Activated naive CD4-positive, alpha-beta T cell treated with anti-CD3 and anti-CD28 coated beads for 36 hours (primary cell): Measurements from ENCODE around the gene ELF1. TPM values are rescaled to one million over a fixed set of nuclear protein-coding genes. Genes with fewer than 3 reads are reported as not detected.
"Not testable (repeated sequence)": the region's sequence is repeated elsewhere in the genome, so short reads cannot be mapped to it uniquely, and the experiment has no call there.

ENCODE experiments used
- CTCF ChIA-PET: fragments of 350-600 bp; sonication (Branson Sonifier 250); formaldehyde crosslinking; loops from one replicate; lab custom pipeline; 2021; ENCODE audit warnings: antibody characterized with exemption; lab: Charles Lee
- DNase-seq: peaks from one replicate; pipeline ENCODE4 v3.0.0-alpha.2; 2020
- H3K27ac Mint-ChIP-seq: one replicate; pipeline ENCODE4 v1.8.0; 2021; ENCODE audit warnings: mild to moderate bottlenecking, mixed read lengths
- H3K27me3 Mint-ChIP-seq: one replicate; pipeline ENCODE4 v1.8.0; 2021; ENCODE audit warnings: low read depth, mixed read lengths
- H3K36me3 Mint-ChIP-seq: one replicate; pipeline ENCODE4 v1.8.0; 2021; ENCODE audit warnings: low read depth, mixed read lengths
- H3K4me1 Mint-ChIP-seq: one replicate; pipeline ENCODE4 v1.8.0; 2021; ENCODE audit warnings: low read depth, mixed read lengths
- H3K4me3 Mint-ChIP-seq: one replicate; pipeline ENCODE4 v1.8.0; 2021; ENCODE audit warnings: mild to moderate bottlenecking, moderate library complexity, mixed read lengths
- H3K9me3 Mint-ChIP-seq: one replicate; pipeline ENCODE4 v1.8.0; 2021; ENCODE audit warnings: mixed read lengths
- intact Hi-C: fragments of 100-400 bp; cut with micrococcal nuclease; formaldehyde crosslinking; loops from one replicate; pipeline ENCODE4 v1.15.1; 2023
- total RNA-seq, 2 experiments: library from RNA; stranded (reverse); gene quantifications; one replicate each; pipeline ENCODE4 v1.2.3, GENCODE V29; 2021

ELF1 gene
- total RNA-seq, 2 experiments from 2014 or later = 61.7 to 62.3 TPM

DNA sequence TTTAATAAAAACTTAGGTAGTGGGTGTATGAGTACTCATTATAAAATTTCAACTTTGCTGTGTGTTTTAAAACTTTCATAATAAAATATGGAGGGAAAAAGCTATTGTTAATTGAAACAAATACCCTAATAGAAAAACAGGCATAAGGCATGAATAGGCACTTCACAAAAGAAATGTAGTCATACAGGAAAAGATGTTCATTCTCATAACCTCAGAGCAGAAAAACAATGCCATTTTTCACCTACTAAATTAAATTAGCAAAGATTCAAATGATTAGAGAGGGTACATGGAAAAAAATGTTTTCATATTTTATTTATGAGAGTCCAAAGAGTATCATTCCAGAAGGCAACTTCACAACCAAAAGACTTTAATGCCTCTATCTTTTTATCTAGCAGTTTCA is 20.6 kb upstream of the ELF1 start:
- Mint-ChIP-seq H3K4me3 (no peak overlapping the region), H3K27ac (no peak overlapping the region), H3K27me3 (no peaks in the 10 kb centered on the region), H3K4me1 (peaks cover 19% of the 10 kb centered on the region), H3K36me3 (no peaks in the 10 kb centered on the region), H3K9me3 (peaks cover 3% of the 10 kb centered on the region)
- DNase-seq = no peak
- intact Hi-C loops = no loop called here
- CTCF ChIA-PET = no interaction called here

DNA sequence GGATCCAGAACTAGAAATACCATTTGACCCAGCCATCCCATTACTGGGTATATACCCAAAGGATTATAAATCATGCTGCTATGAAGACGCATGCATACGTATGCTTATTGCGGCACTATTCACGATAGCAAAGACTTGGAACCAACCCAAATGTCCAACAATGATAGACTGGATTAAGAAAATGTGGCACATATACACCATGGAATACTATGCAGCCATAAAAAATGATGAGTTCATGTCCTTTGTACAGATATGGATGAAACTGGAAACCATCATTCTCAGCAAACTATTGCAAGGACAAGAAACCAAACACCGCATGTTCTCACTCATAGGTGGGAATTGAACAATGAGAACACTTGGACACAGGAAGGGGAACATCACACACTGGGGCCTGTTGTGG is 17.4 kb upstream of the ELF1 start:
- DNase-seq, intact Hi-C loops, H3K27me3 Mint-ChIP-seq, H3K36me3 Mint-ChIP-seq, H3K27ac Mint-ChIP-seq, H3K9me3 Mint-ChIP-seq, H3K4me3 Mint-ChIP-seq, CTCF ChIA-PET: not testable (repeated sequence)
- peaks cover 23% of the 10 kb centered on the region for H3K4me1 Mint-ChIP-seq

DNA sequence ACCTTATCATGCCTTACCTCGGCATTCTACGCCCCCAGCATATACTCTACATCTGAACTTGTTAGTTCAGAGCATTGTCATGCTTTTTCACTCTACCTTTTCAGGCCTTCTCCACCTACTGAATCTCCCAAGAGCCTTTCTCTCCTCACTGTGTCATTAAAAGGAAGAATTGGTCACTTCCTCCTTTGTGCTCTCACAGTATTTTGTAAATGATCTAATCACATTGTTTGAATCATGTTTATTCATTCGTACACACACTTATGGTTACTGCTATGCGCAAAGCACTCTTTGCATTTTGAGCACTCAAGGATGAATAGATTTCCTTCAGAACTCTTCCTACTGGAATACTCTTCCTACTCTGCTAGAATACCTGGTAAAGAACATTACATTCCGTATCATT is 15.8 kb upstream of the ELF1 start:
- no peaks in the 10 kb centered on the region for H3K36me3 Mint-ChIP-seq
- H3K27ac Mint-ChIP-seq = no peak overlapping the region
- CTCF ChIA-PET = no interaction called here
- no peaks in the 10 kb centered on the region for H3K27me3 Mint-ChIP-seq
- no peak for DNase-seq
- no peaks in the 10 kb centered on the region for H3K9me3 Mint-ChIP-seq
- intact Hi-C loops = no loop called here
- H3K4me1 Mint-ChIP-seq = peaks cover 22% of the 10 kb centered on the region
- H3K4me3 Mint-ChIP-seq = no peak overlapping the region

DNA sequence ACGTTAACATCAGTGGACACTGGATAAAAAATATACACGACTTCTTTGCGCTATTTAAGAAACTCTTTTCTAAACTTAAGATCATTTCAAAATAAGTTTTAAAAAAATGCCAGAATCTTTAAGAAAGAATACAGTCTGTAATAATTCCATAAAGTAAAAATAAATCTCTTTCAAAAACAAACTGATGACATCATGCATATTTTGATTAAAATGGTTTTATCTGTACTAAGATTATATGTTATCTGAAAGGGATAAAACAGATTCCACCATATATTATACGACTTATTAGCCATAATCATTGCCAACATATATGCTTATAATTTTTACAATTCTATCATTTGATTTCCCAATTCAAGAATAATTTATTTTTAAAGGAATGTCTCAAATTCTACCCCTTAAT is 15.3 kb upstream of the ELF1 start:
- no peak overlapping the region for H3K4me3 Mint-ChIP-seq
- CTCF ChIA-PET = interaction anchor here (1.4 kb wide), 1 partner anchor 20 kb away, joined by 7 read pairs; no protein-coding TSS in a partner anchor
- no peaks in the 10 kb centered on the region for H3K36me3 Mint-ChIP-seq
- H3K4me1 Mint-ChIP-seq = peaks cover 23% of the 10 kb centered on the region
- intact Hi-C loops = no loop called here
- no peak overlapping the region for H3K27ac Mint-ChIP-seq
- H3K9me3 Mint-ChIP-seq = no peaks in the 10 kb centered on the region
- H3K27me3 Mint-ChIP-seq = no peaks in the 10 kb centered on the region
- DNase-seq = no peak

DNA sequence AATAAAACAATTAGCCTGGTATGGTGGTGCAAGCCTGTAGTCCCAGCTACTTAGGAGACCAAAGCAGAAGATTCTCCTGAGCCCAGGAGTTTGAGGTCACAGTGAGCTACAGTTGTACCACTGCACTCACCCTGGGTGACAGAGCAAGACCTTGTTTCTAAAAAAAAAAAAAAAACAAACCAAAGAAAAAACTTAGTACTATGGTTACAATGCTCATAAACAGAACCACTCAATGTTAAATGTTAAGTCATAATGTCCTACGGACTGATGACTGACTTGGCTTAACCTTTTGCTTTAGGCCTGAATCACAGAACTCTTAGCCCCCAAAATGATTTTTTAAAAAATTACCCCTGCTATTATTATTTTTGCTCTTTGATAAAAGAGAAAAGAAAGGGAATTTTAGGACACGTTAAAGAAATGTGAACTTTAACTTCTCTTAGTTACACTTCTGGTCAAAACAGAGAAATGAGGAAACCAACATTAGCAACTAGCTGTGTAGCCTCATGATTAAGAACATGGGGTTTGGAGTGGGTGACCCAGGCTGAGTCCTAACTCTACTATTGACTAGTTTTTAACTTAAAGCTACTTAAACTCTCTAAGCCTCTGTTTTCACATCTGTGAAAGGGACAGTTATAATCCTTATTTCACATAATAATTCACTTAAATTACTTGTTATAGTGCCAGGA is 13.7 kb upstream of the ELF1 start:
- Mint-ChIP-seq H3K27ac (no peak overlapping the region), H3K4me1 (peaks cover 24% of the 10 kb centered on the region), H3K27me3 (no peaks in the 10 kb centered on the region), H3K4me3 (no peak overlapping the region), H3K9me3 (no peaks in the 10 kb centered on the region), H3K36me3 (no peaks in the 10 kb centered on the region)
- DNase-seq = no peak
- intact Hi-C loops = no loop called here
- CTCF ChIA-PET = interaction anchor here (1.4 kb wide), 1 partner anchor 21 kb away, joined by 7 read pairs; no protein-coding TSS in a partner anchor

DNA sequence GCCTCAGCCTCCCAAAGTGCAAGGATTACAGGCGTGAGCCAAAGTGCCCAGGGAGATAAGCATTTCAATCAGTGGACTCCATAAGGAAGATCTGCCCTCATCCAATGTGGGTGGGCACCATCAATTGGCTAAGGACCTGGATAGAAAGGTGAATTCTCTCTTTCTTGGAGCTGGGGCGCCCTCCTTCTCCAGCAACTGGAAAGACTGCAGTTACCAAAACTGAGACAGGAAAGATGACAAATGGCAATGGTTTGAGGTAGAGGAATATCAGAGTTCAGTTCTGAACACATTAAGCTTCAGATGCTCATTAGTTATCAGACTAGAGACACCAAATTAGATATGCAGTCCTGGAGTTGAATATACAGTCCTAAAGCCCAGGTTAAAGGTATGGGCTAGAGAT is 10.5 kb upstream of the ELF1 start:
- intact Hi-C loops = loop anchor here (1.0 kb wide), 1 partner anchor 347 kb away; no protein-coding TSS in a partner anchor
- Mint-ChIP-seq H3K36me3 (no peaks in the 10 kb centered on the region), H3K4me3 (no peak overlapping the region), H3K9me3 (no peaks in the 10 kb centered on the region), H3K27ac (no peak overlapping the region), H3K27me3 (no peaks in the 10 kb centered on the region), H3K4me1 (peaks cover 26% of the 10 kb centered on the region)
- peak; percentile 56 for DNase-seq
- CTCF ChIA-PET = interaction anchor here (0.6 to 3.9 kb wide), 5 partner anchors 10 to 509 kb away, joined by 3 to 17 read pairs (median 3); partner anchors contain the start of gene ELF1

DNA sequence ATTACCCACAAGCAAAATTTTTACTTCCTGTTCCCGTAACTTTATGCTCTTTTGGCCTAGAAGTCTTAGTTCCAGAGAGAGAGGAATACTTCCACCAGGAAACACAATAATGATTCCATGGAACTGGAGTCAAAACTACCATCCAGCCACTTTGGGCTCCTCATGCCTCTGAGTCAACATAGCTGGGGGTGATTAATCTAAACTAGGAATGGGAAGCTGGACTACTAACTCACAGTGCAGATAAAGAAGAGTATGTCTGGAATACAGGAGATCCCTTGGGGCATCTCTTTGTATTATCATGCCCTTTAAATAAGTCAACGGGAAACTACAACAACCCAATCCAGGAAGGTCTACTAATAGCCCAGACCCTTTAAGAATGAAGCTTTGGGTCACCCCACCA is 8.9 kb upstream of the ELF1 start:
- Mint-ChIP-seq H3K27ac (no peak overlapping the region), H3K9me3 (no peaks in the 10 kb centered on the region), H3K36me3 (no peaks in the 10 kb centered on the region), H3K4me3 (no peak overlapping the region), H3K4me1 (peaks cover 26% of the 10 kb centered on the region), H3K27me3 (no peaks in the 10 kb centered on the region)
- CTCF ChIA-PET = interaction anchor here (1.0 to 3.9 kb wide), 2 partner anchors 8 to 26 kb away, joined by 3 to 17 read pairs; partner anchors contain the start of gene ELF1
- DNase-seq = no peak
- intact Hi-C loops = no loop called here

DNA sequence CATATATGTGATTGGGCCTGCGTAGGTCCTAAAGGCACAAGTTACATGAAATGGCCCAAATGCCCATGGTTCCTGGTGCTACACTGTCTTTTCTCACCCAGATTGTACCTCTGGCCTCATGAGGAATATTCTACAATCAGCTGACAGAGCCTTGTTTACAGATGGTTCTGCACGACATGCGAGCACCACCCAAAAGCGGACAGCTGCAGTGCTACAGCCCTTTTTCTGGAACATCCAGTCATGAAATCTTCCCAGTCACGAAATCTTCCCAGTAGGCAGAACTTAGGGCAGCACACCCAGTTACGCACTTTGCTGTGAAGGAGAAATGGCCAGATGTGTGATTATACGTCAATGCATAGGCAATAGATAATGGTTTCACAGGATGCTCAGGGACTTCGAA is 7.7 kb upstream of the ELF1 start:
- CTCF ChIA-PET = interaction anchor here (0.7 kb wide), 1 partner anchor 22 kb away, joined by 3 read pairs; no protein-coding TSS in a partner anchor
- DNase-seq = no peak
- Mint-ChIP-seq H3K4me1 (peaks cover 26% of the 10 kb centered on the region), H3K27ac (no peak overlapping the region), H3K9me3 (no peaks in the 10 kb centered on the region), H3K4me3 (no peak overlapping the region), H3K36me3 (no peaks in the 10 kb centered on the region), H3K27me3 (no peaks in the 10 kb centered on the region)
- intact Hi-C loops = no loop called here

DNA sequence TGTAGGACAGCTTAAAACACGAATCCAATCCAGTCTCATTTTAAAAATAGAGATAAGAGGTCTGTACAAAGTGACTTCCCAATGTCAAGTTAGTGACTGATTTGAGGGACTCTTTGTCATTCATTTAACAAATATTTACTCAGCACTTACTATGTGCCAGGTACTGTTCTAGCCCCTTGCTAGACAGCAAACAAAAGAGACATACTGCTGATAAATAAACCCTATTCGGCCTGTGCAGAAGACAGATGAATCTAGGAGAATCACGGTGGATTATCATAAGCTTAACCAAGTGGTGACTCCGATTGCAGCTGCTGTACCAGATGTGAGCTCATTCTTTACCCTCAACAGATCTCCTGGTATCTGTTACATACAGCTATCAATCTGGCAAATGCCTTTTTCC is 6.4 kb upstream of the ELF1 start:
- intact Hi-C loops = no loop called here
- H3K4me3 Mint-ChIP-seq = no peak overlapping the region
- DNase-seq = no peak
- H3K36me3 Mint-ChIP-seq = no peaks in the 10 kb centered on the region
- CTCF ChIA-PET = interaction anchor here (0.5 to 1.3 kb wide), 2 partner anchors 9 to 28 kb away, joined by 3 to 4 read pairs; no protein-coding TSS in a partner anchor
- H3K4me1 Mint-ChIP-seq = peaks cover 30% of the 10 kb centered on the region
- H3K27ac Mint-ChIP-seq = no peak overlapping the region
- H3K27me3 Mint-ChIP-seq = no peaks in the 10 kb centered on the region
- H3K9me3 Mint-ChIP-seq = no peaks in the 10 kb centered on the region

DNA sequence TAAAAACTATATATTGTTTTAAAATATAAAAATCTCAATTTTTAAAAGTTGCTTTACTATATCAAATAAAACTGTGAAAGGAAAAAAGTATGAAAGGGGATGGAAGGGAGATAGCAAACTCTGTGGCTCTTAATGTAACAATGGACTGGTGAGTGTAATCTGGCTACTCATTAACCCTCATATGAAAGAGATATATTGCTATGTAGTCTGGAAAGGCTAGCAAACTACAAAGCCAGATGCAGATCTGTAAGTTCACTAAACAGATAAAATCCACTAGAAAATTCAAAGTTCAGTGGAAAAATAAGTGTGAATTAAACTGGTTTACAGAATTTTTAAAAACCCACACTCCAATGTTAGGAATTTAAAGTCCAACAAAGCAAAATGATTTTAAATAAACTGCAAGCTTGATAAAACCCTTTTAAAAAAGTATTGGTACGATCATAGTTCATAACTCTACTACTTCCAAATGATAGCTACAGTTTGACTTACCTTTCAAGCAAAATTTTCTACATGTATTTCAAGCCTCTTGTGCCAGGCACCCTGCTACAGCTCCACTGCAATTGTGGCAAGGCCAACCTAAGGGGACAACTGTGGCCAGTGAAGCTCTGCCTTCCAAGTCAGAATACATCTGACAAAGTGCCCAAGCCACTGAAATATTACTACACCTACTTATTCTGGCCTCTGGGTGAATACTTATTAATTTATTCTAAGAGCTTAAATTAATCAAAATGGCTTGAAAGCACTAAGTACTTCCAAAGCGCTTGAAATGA is 647 bp upstream of the ELF1 start:
- Mint-ChIP-seq H3K4me1 (peaks cover 30% of the 10 kb centered on the region), H3K27ac (no peak overlapping the region), H3K4me3 (no peak overlapping the region), H3K36me3 (peaks cover 9% of the 10 kb centered on the region), H3K27me3 (no peaks in the 10 kb centered on the region), H3K9me3 (no peaks in the 10 kb centered on the region)
- no peak for DNase-seq
- CTCF ChIA-PET = interaction anchor here (0.7 to 3.1 kb wide), 8 partner anchors 9 to 205 kb away, joined by 3 to 25 read pairs (median 8); no protein-coding TSS in a partner anchor
- intact Hi-C loops = loop anchor here (1.0 to 10.0 kb wide), 6 partner anchors 15 to 1985 kb away; partner anchors contain the start of genes NAA16, NHLRC3, PROSER1 and WBP4

DNA sequence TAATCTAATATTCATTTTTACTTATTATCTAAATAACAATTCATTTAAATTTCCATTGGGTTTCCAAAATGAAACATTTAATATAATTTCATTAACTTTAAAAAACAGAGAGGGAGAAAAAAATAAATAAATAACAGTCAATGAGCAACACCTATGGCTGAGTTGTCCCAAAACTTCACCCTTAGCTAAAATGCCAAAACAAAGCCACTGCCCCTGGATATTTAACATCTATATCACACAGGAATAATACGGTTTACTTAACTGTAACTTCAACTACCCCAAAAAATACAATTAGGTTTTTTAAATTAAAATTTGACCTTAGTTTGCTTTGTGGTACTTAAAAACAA is 541 bp downstream of the ELF1 start:
- Mint-ChIP-seq H3K9me3 (no peaks in the 10 kb centered on the region), H3K4me1 (peaks cover 34% of the 10 kb centered on the region), H3K4me3 (peak overlapping the region; percentile 89), H3K36me3 (peaks cover 14% of the 10 kb centered on the region), H3K27ac (peak overlapping the region; percentile 96), H3K27me3 (no peaks in the 10 kb centered on the region)
- intact Hi-C loops = loop anchor here (1.0 to 10.0 kb wide), 4 partner anchors 14 to 1984 kb away; partner anchors contain the start of genes NAA16, NHLRC3 and PROSER1
- no peak for DNase-seq
- CTCF ChIA-PET = interaction anchor here (1.0 to 3.1 kb wide), 8 partner anchors 11 to 204 kb away, joined by 3 to 25 read pairs (median 8); no protein-coding TSS in a partner anchor
